ENCODE measurements around the gene CBX8.

The CBX8 gene

GRCh38 chr17:79796763-79797491 lies at the start of gene CBX8:
TSS of gene CBX8 (minus strand) at chr17:79797077. CDS start at chr17:79796998, 79 bp downstream.
- peak; percentile 89 to 99 for DNase-seq

- peak in 1 of 2 donors; percentile 37 for DNase-seq
These were observed 48.7 kb upstream of the CBX8 start for GRCh38 chr17:79845601-79845949.

GRCh38 chr17:79844869-79845600 lies 48.2 kb upstream of the CBX8 start:
- no peak for DNase-seq

GRCh38 chr17:79843816-79844800 lies 47.2 kb upstream of the CBX8 start:
- DNase-seq, result no peak

GRCh38 chr17:79843474-79843815 lies 46.6 kb upstream of the CBX8 start:
- no peak for DNase-seq

- peak in 1 of 2 donors; percentile 29 for DNase-seq
These were observed 46.0 kb upstream of the CBX8 start for GRCh38 chr17:79842656-79843473.

- DNase-seq, result no peak
These were observed 45.3 kb upstream of the CBX8 start for GRCh38 chr17:79842136-79842655.

- DNase-seq, result no peak
These were observed 44.7 kb upstream of the CBX8 start for GRCh38 chr17:79841369-79842135.

- no peak for DNase-seq
These were observed 44.1 kb upstream of the CBX8 start for GRCh38 chr17:79840989-79841286.

- DNase-seq, result peak in 1 of 2 donors; percentile 41
These were observed 43.6 kb upstream of the CBX8 start for GRCh38 chr17:79840269-79840988.

GRCh38 chr17:79839356-79840268 lies 42.7 kb upstream of the CBX8 start, which contains the start of gene CBX4:
TSS of gene CBX4 (minus strand) at chr17:79839440. CDS start at chr17:79839251, 189 bp downstream.
- peak; percentile 68 to 83 for DNase-seq

GRCh38 chr17:79838522-79839274 lies 41.8 kb upstream of the CBX8 start:
- DNase-seq, result peak in 1 of 2 donors; percentile 55

- no peak for DNase-seq
These were observed 41.1 kb upstream of the CBX8 start for GRCh38 chr17:79837888-79838521.

- peak; percentile 41 to 52 for DNase-seq
These were observed 40.4 kb upstream of the CBX8 start for GRCh38 chr17:79836972-79837887.

- peak in 1 of 2 donors; percentile 66 for DNase-seq
These were observed 39.7 kb upstream of the CBX8 start for GRCh38 chr17:79836510-79836971.

GRCh38 chr17:79835953-79836509 lies 39.2 kb upstream of the CBX8 start:
- DNase-seq, result no peak

- no peak for DNase-seq
These were observed 38.6 kb upstream of the CBX8 start for GRCh38 chr17:79835470-79835899.

Data from bone marrow (tissue), 2 donors.